Stomach (tissue), 9 donors: Measurements from ENCODE around the gene PHTF2. TPM values are rescaled to one million over a fixed set of nuclear protein-coding genes. Genes with fewer than 3 reads are reported as not detected.

Experiments used
- DNase-seq, 2 donors: peaks; one replicate each; pipeline versions ENCODE4 v3.0.0 to v3.0.0-alpha.2; 2013 to 2019
- H3K27ac ChIP-seq, 5 donors: fragments of 200-600 bp in 4 of 5; sonication (generic) in 4 of 5; one replicate each; pipeline ENCODE4 v1.5.1; 2013 to 2019; ENCODE audit warnings: mild to moderate bottlenecking in 1 of 5, moderate library complexity in 1 of 5
- H3K27me3 ChIP-seq, 3 donors: fragments of 200-600 bp; sonication (generic); one replicate each; pipeline ENCODE4 v1.5.1; 2017 to 2019; ENCODE audit warnings: mixed run types in 1 of 3
- H3K36me3 ChIP-seq, 4 donors: fragments of 200-600 bp; sonication (generic); 1 replicate in 3 of 4; 2 replicates in 1 of 4; pipeline ENCODE4 v1.5.1; 2016 to 2019
- H3K4me1 ChIP-seq, 4 donors: fragments of 200-600 bp; sonication (generic); one replicate each; pipeline ENCODE4 v1.5.1; 2016 to 2019
- H3K4me3 ChIP-seq, 4 donors: fragments of 200-600 bp; sonication (generic) in 3 of 4; one replicate each; pipeline ENCODE4 v1.5.1; 2016 to 2019; ENCODE audit warnings: mild to moderate bottlenecking in 1 of 4
- H3K9me3 ChIP-seq, 4 donors: fragments of 200-600 bp; sonication (generic); one replicate each; pipeline ENCODE4 v1.5.1; 2016 to 2019
- EP300 ChIP-seq: sonication (generic); formaldehyde crosslinking; IDR thresholded peaks from one replicate; pipeline ENCODE4 v1.6.1; 2017; ENCODE audit warnings: antibody characterized with exemption
- POLR2A ChIP-seq, 4 donors: fragments of 450-650 bp; IDR thresholded peaks; one replicate each; pipeline ENCODE4 v1.6.1; 2016; ENCODE audit warnings: antibody characterized with exemption in 4 of 4, control low read depth in 2 of 4, mild to moderate bottlenecking in 1 of 4, moderate library complexity in 1 of 4
- POLR2AphosphoS5 ChIP-seq, 3 donors: sonication (generic); formaldehyde crosslinking; IDR thresholded peaks; one replicate each; pipeline ENCODE4 v1.6.1; 2016; ENCODE audit warnings: antibody characterized with exemption in 3 of 3
- WGBS, 5 donors: extraction: QIAGEN DNeasy Blood & Tissue Kit in 3 of 5; methylation state at CpG; one replicate each; pipeline versions ENCODE4 v1.1.5 to v1.1.7; 2013 to 2018; 5-methylcytosine and 5-hydroxymethylcytosine counted together
- intact Hi-C: fragments of 100-400 bp; cut with DNase I; formaldehyde crosslinking; loops from one replicate; pipeline ENCODE4 v1.15.1; 2023; ENCODE audit warnings: low total_unique reads
- polyA plus RNA-seq, 3 donors: library from polyadenylated mRNA; stranded (reverse); fragments of 200-250 nt; gene quantifications; one replicate each; pipeline ENCODE4 v1.2.3, GENCODE V29; 2013
- total RNA-seq, 5 donors: library from RNA; depleted of rRNA; stranded (reverse); fragments of >200 nt; gene quantifications; one replicate each; pipeline versions ENCODE4 v1.1.0 to v1.2.3, GENCODE V29; 2014 to 2016
- TF ChIP-seq, protein P1 (sequence below), 7 experiments: fragments of 450-650 bp in 4 of 7; fragments of 200-600 bp in 3 of 7; sonication (generic) in 3 of 7; IDR thresholded peaks; one replicate each; pipeline ENCODE4 v1.5.1; 2016 to 2019; ENCODE audit warnings: antibody characterized with exemption in 7 of 7, control low read depth in 2 of 7, mild to moderate bottlenecking in 1 of 7
- donor health status: healthy with polysubstance abuse.
- donor health status: Bipolar disorder and iron deficiency.
- donor health status: healthy.

PHTF2 gene
- total and polyA plus RNA-seq, 8 donors: 2.0 to 42.9 (median 12.5) TPM

DNA sequence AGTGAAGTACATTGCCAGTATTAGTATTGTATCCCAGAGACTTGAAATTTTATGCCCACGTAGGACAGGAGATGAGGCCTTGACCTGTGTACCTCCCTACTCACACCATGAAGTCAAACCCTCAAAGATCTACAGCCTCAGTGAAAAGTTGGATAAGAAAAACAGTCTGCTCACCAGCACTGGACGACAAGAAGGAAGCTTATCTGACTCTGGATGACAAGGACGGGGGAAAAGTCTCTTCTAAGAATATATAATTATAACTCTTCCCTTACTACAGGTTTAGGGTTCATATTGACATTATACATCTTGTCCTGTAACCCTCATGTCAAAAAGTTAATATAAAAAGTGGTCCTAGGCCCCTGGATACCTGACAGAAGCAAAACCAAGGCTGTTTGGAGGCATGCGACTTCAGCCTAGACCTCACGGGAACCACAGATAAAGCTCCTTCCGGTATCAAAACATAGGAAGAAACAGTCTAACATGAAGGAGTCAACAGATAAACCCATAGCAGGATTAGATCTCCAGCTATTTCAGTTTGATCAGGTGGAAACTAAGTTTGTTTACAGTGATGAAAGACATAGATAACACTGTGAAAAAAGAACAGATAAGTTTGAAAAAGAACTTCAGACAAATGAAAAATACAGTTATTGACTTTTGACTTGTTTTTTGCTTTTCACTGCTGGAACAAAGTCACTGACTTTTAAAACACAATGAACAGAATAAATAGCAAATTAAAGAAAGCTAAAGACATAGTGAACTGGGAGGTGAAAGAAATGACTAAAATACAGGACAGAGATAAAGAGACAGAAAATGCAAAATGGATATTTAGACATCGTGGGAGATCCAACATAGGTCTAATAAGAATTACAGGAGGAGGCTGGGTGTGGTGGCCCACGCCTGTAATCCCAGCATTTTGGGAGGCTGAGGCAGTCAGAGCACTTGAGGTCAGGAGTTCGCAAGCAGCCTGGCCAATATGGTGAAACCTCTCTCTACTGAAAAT is 145.9 kb downstream of the PHTF2 start:
- Histone ChIP-seq H3K27ac (no peak overlapping the region), H3K36me3 (peaks cover 0 to 3% (median 0%) of the 10 kb centered on the region in 4 donors), H3K4me3 (no peak overlapping the region), H3K9me3 (no peaks in the 10 kb centered on the region), H3K27me3 (no peaks in the 10 kb centered on the region), H3K4me1 (no peaks in the 10 kb centered on the region)
- TF ChIP-seq EP300: no peak
- TF ChIP-seq, protein P1, sequence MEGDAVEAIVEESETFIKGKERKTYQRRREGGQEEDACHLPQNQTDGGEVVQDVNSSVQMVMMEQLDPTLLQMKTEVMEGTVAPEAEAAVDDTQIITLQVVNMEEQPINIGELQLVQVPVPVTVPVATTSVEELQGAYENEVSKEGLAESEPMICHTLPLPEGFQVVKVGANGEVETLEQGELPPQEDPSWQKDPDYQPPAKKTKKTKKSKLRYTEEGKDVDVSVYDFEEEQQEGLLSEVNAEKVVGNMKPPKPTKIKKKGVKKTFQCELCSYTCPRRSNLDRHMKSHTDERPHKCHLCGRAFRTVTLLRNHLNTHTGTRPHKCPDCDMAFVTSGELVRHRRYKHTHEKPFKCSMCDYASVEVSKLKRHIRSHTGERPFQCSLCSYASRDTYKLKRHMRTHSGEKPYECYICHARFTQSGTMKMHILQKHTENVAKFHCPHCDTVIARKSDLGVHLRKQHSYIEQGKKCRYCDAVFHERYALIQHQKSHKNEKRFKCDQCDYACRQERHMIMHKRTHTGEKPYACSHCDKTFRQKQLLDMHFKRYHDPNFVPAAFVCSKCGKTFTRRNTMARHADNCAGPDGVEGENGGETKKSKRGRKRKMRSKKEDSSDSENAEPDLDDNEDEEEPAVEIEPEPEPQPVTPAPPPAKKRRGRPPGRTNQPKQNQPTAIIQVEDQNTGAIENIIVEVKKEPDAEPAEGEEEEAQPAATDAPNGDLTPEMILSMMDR (IDR thresholded peaks at IDR 0.05): no peak
- TF ChIP-seq POLR2AphosphoS5 (IDR thresholded peaks at IDR 0.05): no peak
- no peak for TF ChIP-seq POLR2A (IDR thresholded peaks at IDR 0.05)
- 83 to 92% (median 89%) methylated on average over 9 of the region's 9 CpGs for WGBS, 5 donors
- DNase-seq: no peak
- intact Hi-C loops: no loop called here

DNA sequence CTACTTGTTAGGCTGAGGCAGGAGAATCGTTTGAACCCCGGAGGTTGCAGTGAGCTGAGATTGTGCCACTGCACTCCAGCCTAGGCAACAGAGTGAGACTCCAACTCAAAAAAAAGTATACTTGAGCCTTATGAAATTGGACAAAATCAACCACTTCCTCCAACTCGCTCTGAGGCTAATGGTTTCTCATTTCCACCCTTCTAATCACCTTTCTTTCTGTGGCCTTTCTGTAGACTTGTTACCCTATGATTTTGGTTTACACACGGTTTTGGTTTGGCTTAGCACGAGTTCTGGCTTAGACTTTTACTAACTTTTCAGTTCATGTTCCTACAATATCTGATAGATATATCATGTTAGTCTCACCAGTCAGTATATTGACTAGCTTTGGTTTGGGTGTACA is 152.0 kb downstream of the PHTF2 start:
- 83 to 94% (median 89%) methylated on average over 5 of the region's 5 CpGs for WGBS, 5 donors

DNA sequence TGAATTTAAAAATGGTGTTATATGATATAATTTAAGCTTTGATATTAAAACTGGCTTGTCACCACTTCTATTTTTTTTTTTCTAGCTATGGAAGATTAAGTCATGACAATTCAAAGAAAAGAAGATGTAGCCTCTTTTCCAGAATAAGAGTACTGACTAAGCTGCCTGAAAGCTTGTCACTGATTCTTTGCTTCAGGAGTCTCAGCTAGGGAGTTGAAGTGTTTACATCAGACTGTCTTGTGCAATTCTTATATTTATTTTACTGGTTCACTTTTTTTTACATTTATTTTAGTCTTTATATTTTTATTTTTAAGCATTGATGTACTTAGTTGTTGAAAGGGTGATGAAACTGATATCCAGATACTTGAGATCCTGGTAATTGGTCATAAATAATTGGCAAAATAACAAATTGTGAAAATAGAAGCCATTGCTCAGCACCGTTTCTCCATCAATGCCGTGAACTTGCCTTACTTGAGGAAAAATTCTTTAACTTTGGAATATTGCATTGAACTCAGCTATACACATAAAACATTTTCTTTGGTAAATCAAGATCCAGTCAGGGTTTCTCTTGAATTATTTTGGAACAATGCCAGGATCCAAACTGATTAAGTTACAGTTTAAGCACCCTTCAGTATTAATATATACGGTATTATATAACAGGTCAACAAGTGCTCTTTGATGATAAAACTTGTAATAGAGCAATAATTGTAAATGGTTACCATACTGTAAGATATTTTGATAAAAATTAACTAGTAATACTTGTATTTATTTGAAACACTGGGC is 156.4 kb downstream of the PHTF2 start:
- 58 to 81% (median 74%) methylated on average over 3 of the region's 3 CpGs for WGBS, 5 donors
- Histone ChIP-seq H3K36me3 (peaks cover 0 to 5% (median 2%) of the 10 kb centered on the region in 4 donors), H3K9me3 (no peaks in the 10 kb centered on the region), H3K27me3 (no peaks in the 10 kb centered on the region), H3K27ac (no peak overlapping the region), H3K4me3 (no peak overlapping the region), H3K4me1 (no peaks in the 10 kb centered on the region)
- no peak for TF ChIP-seq POLR2AphosphoS5 (IDR thresholded peaks at IDR 0.05)
- TF ChIP-seq EP300: no peak
- TF ChIP-seq, protein P1 (IDR thresholded peaks at IDR 0.05): no peak
- DNase-seq: no peak
- intact Hi-C loops: no loop called here

More for the DNA sequence above, 152.0 kb downstream of the PHTF2 start:
- DNase-seq: no peak
- intact Hi-C loops: no loop called here
- TF ChIP-seq, protein P1 (IDR thresholded peaks at IDR 0.05): no peak
- Histone ChIP-seq H3K27ac (no peak overlapping the region), H3K9me3 (no peaks in the 10 kb centered on the region), H3K27me3 (no peaks in the 10 kb centered on the region), H3K4me3 (no peak overlapping the region), H3K36me3 (peaks cover 0 to 5% (median 2%) of the 10 kb centered on the region in 4 donors), H3K4me1 (no peaks in the 10 kb centered on the region)

DNA sequence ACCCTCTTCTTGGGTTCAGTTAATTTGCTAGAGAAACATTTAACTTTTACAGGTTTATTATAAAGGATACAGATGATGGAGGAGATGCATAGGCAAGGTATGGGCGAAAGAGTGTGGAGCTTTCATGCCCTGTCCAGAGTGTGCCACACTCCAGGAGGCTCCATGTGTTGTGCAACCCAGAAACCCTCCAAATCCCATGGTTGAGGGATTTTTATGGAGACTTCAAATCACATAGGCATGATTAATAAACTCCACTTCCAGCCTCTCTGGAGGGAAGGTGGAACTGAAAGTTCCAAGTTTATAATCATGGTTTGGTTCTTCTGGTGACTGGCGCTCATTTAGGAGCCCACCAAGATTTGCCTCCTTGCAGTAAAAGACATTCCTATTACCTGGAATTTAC is 159.9 kb downstream of the PHTF2 start:
- Histone ChIP-seq H3K4me3 (no peak overlapping the region), H3K36me3 (peaks cover 0 to 5% (median 2%) of the 10 kb centered on the region in 4 donors)
- 92 to 100% (median 97%) methylated on average over 2 of the region's 2 CpGs for WGBS, 5 donors

More for the DNA sequence above, 159.9 kb downstream of the PHTF2 start:
- H3K9me3 ChIP-seq: no peaks in the 10 kb centered on the region
- TF ChIP-seq, protein P1 (IDR thresholded peaks at IDR 0.05): no peak
- TF ChIP-seq EP300: no peak
- no peak for DNase-seq
- intact Hi-C loops: no loop called here
- no peaks in the 10 kb centered on the region for H3K27me3 ChIP-seq
- H3K4me1 ChIP-seq: no peaks in the 10 kb centered on the region
- no peak overlapping the region for H3K27ac ChIP-seq
